GM19438 (cell line): ENCODE measurements around the gene RAB25.
"Not testable (repeated sequence)": the region's sequence is repeated elsewhere in the genome, so short reads cannot be mapped to it uniquely, and the experiment has no call there.

Source experiments
- ATAC-seq: cut with Tn5 transposase; IDR thresholded peaks from one replicate; pipeline ENCODE4 v1.9.1; 2021; ENCODE audit warnings: low read depth; ENCODE audit not compliant: unreplicated experiment

RAB25 gene

GRCh38 chr1:156054500-156055280 is 6.3 kb upstream of the RAB25 start, which contains the start of gene LAMTOR2:
Gene LAMTOR2 (plus strand): TSS chr1:156054782. CDS start chr1:156054890, 108 bp downstream.
- ATAC-seq: peak; percentile 65

- no peak for ATAC-seq
These were observed 5.5 kb upstream of the RAB25 start for GRCh38 chr1:156055281-156056048.

- ATAC-seq: no peak
These were observed 4.6 kb upstream of the RAB25 start for GRCh38 chr1:156056326-156056849.

GRCh38 chr1:156062189-156062588 is 1.2 kb downstream of the RAB25 start:
- ATAC-seq: no peak

GRCh38 chr1:156063997-156064285 is 3.0 kb downstream of the RAB25 start:
- no peak for ATAC-seq

- no peak for ATAC-seq
These were observed 3.7 kb downstream of the RAB25 start for GRCh38 chr1:156064615-156065014.

- no peak for ATAC-seq
These were observed 4.3 kb downstream of the RAB25 start for GRCh38 chr1:156065212-156065611.

- no peak for ATAC-seq
These were observed 4.9 kb downstream of the RAB25 start for GRCh38 chr1:156065871-156066270.

- no peak for ATAC-seq
These were observed 6.3 kb downstream of the RAB25 start for GRCh38 chr1:156067262-156067661.

GRCh38 chr1:156069490-156070455 is 8.8 kb downstream of the RAB25 start:
- no peak for ATAC-seq

GRCh38 chr1:156070548-156070947 is 9.6 kb downstream of the RAB25 start:
- ATAC-seq: no peak

- ATAC-seq: not testable (repeated sequence)
These were observed 10.4 kb downstream of the RAB25 start for GRCh38 chr1:156071332-156071816.

- no peak for ATAC-seq
These were observed 11.3 kb downstream of the RAB25 start for GRCh38 chr1:156072251-156072650.

GRCh38 chr1:156073110-156073687 is 12.2 kb downstream of the RAB25 start:
- ATAC-seq: no peak

GRCh38 chr1:156073740-156074139 is 12.8 kb downstream of the RAB25 start:
- no peak for ATAC-seq

GRCh38 chr1:156074661-156075060 is 13.7 kb downstream of the RAB25 start:
- ATAC-seq: no peak

- no peak for ATAC-seq
These were observed 14.2 kb downstream of the RAB25 start for GRCh38 chr1:156075162-156075561.

- no peak for ATAC-seq
These were observed 14.8 kb downstream of the RAB25 start for GRCh38 chr1:156075775-156076204.

GRCh38 chr1:156076609-156077429 is 15.9 kb downstream of the RAB25 start:
- peak; percentile 73 for ATAC-seq
